ENCODE measurements around the gene HDAC11.

DNA sequence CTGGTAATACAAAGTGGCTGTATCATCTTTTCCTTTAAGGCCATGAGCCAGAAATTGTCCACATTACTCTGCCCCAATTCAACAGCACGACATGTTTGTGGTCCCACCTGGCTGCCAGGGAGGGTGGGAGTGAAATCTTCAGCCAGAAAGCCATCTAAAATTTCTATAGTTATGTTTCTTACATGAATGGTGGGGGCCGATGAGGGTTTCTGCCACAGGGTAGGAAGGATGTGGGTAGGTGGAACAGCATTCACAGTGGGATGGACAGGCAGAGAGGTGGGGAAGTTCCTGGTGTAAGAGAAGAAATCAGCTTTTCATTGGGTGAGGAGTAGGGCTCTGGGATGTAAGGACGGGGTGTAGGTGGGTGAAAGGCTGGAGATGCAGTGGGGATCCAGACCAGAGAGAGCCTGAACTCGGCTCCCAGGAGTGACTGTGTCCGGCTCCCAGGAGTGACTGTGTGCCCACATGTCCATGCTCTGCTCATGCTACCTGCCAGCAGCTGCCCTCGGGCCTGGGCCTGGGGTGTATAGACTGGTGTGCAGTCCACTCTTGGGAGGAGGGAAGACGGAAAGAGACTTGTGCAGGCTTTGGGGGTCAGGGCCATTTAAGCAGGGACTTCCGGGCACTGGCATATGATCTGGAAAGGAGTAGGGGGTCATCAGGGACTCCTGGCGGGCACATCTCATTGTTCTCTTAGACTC is 65.0 kb downstream of the HDAC11 start:
- TF ChIP-seq SUZ12 (IDR thresholded peaks at IDR 0.05; ENCODE audit: extremely low read depth, insufficient read depth, insufficient read length) = no peak
- TF ChIP-seq YY1 (IDR thresholded peaks at IDR 0.05; ENCODE audit: insufficient read depth, insufficient read length) = no peak
- no peak for TF ChIP-seq ZNF274 (IDR thresholded peaks at IDR 0.05; ENCODE audit: low read depth, low read length)

All from NT2/D1 (cell line).